MM.1S (cell line): ENCODE results near the gene CD276.

Experiments
- DNase-seq: peaks from one replicate; pipeline ENCODE4 v3.0.0-alpha.2; 2015
- H2AFZ ChIP-seq: fragments of 300-600 bp; sonication (generic); 2 replicates; pipeline ENCODE4 v1.6.0; 2016; ENCODE audit warnings: antibody characterized with exemption, low read length
- H3F3A ChIP-seq: fragments of 300-600 bp; sonication (generic); 2 replicates; pipeline ENCODE4 v1.6.1; 2016; ENCODE audit warnings: mild to moderate bottlenecking, antibody characterized with exemption, low read length, moderate library complexity, mixed read lengths; ENCODE audit not compliant: insufficient read depth
- H3K27ac ChIP-seq: fragments of 300-600 bp; sonication (generic); 2 replicates; pipeline ENCODE4 v1.5.1; 2016; ENCODE audit warnings: mild to moderate bottlenecking, low read length
- H3K27me3 ChIP-seq: fragments of 300-600 bp; sonication (generic); replicated peaks from 2 replicates; pipeline ENCODE4 v1.6.0; 2016; ENCODE audit warnings: low read length; ENCODE audit not compliant: insufficient read depth
- H3K36me3 ChIP-seq: fragments of 300-600 bp; sonication (generic); replicated peaks from 2 replicates; pipeline ENCODE4 v1.6.1; 2016; ENCODE audit warnings: mild to moderate bottlenecking, low read length, mixed read lengths; ENCODE audit not compliant: insufficient read depth
- H3K4me1 ChIP-seq: fragments of 300-600 bp; sonication (generic); 2 replicates; pipeline ENCODE4 v1.6.1; 2016; ENCODE audit warnings: low read length, mixed read lengths
- H3K4me2 ChIP-seq: fragments of 300-600 bp; sonication (generic); 2 replicates; pipeline ENCODE4 v1.6.0; 2016; ENCODE audit warnings: low read depth, low read length
- H3K4me3 ChIP-seq: fragments of 300-600 bp; sonication (generic); 2 replicates; pipeline ENCODE4 v1.5.1; 2016; ENCODE audit warnings: low read length, mixed read lengths
- H3K79me2 ChIP-seq: fragments of 300-600 bp; sonication (generic); 2 replicates; pipeline ENCODE4 v1.6.1; 2016; ENCODE audit warnings: mixed run types, low read length, mixed read lengths
- H3K9ac ChIP-seq: fragments of 300-600 bp; sonication (generic); 2 replicates; pipeline ENCODE4 v1.6.1; 2016; ENCODE audit warnings: low read length, mixed read lengths
- H3K9me2 ChIP-seq: fragments of 300-600 bp; sonication (generic); replicated peaks from 2 replicates; pipeline ENCODE4 v1.6.1; 2016; ENCODE audit warnings: mild to moderate bottlenecking, low read length, mixed read lengths; ENCODE audit not compliant: insufficient read depth
- H3K9me3 ChIP-seq: fragments of 300-600 bp; sonication (generic); replicated peaks from 2 replicates; pipeline ENCODE4 v1.6.1; 2016; ENCODE audit warnings: mild to moderate bottlenecking, low read length, mixed read lengths; ENCODE audit not compliant: insufficient read depth
- H4K20me1 ChIP-seq: fragments of 300-600 bp; sonication (generic); 2 replicates; pipeline ENCODE4 v1.6.1; 2016; ENCODE audit warnings: mild to moderate bottlenecking, low read length, moderate library complexity, mixed read lengths; ENCODE audit not compliant: insufficient read depth
- CTCF ChIP-seq: fragments of 300-600 bp; sonication (generic); IDR thresholded peaks from 2 replicates; pipeline ENCODE4 v1.5.1; 2016; ENCODE audit warnings: antibody characterized with exemption, low read length, mixed read lengths
- EZH2 ChIP-seq: fragments of 300-600 bp; sonication (generic); optimal IDR thresholded peaks from 2 replicates; pipeline ENCODE3; 2017; ENCODE audit warnings: low read depth, mild to moderate bottlenecking, antibody characterized with exemption, low read length, mixed read lengths
- EZH2phosphoT487 ChIP-seq: fragments of 300-600 bp; sonication (generic); IDR thresholded peaks from 2 replicates; pipeline ENCODE4 v1.6.1; 2018; ENCODE audit warnings: antibody characterized with exemption, low read length

The CD276 gene

GRCh38 chr15:73760330-73761329 lies 76.4 kb downstream of the CD276 start:
- Histone ChIP-seq H4K20me1 (no peaks in the 10 kb centered on the region), H3F3A (no peaks in the 10 kb centered on the region), H3K27me3 (peaks cover 28% of the 10 kb centered on the region), H3K27ac (no peak overlapping the region), H3K4me1 (no peaks in the 10 kb centered on the region), H2AFZ (no peak overlapping the region), H3K9me3 (no peaks in the 10 kb centered on the region), H3K36me3 (no peaks in the 10 kb centered on the region), H3K9ac (no peak overlapping the region), H3K9me2 (no peaks in the 10 kb centered on the region), H3K4me3 (no peak overlapping the region), H3K79me2 (no peaks in the 10 kb centered on the region), H3K4me2 (no peak overlapping the region)
- no peak for DNase-seq
- TF ChIP-seq EZH2 (no peak), EZH2phosphoT487 (no peak), CTCF (no peak)

- Histone ChIP-seq H3K9me3 (no peaks in the 10 kb centered on the region), H3K4me3 (no peak overlapping the region), H3K36me3 (no peaks in the 10 kb centered on the region), H4K20me1 (no peaks in the 10 kb centered on the region), H3K9me2 (no peaks in the 10 kb centered on the region), H3K9ac (no peak overlapping the region), H2AFZ (no peak overlapping the region), H3K79me2 (no peaks in the 10 kb centered on the region), H3K27me3 (peaks cover 8% of the 10 kb centered on the region; the same call in 1 of the 2 replicates), H3K4me2 (no peak overlapping the region), H3F3A (no peaks in the 10 kb centered on the region), H3K4me1 (no peaks in the 10 kb centered on the region), H3K27ac (no peak overlapping the region)
- DNase-seq: no peak
- no peak for TF ChIP-seq EZH2phosphoT487
- no peak for TF ChIP-seq EZH2
- TF ChIP-seq CTCF: no peak
Measured at GRCh38 chr15:73763931-73764330, 79.7 kb downstream of the CD276 start.
